Bronchial epithelial cell (primary cell): ENCODE data around the gene AKR1B15. TPM values are rescaled to one million over a fixed set of nuclear protein-coding genes. Genes with fewer than 3 reads are reported as not detected.

Experiments
- DNase-seq: peaks from one replicate; pipeline ENCODE4 v3.0.0-alpha.2; 2010; ENCODE audit warnings: low read depth
- FAIRE-seq: peaks from 2 replicates; lab custom pipeline; 2011; peaks lifted over from hg19 to GRCh38; lab: Jason Lieb, UNC
- H3K27me3 ChIP-seq: 2 replicates; pipeline ENCODE4 v1.5.1; 2011; ENCODE audit warnings: low read length; ENCODE audit not compliant: control insufficient read depth, insufficient read depth
- H3K36me3 ChIP-seq: 2 replicates; pipeline ENCODE4 v1.5.1; 2011; ENCODE audit warnings: low read length; ENCODE audit not compliant: control insufficient read depth, insufficient read depth
- H3K4me3 ChIP-seq: 2 replicates; pipeline ENCODE4 v1.5.1; 2011; ENCODE audit warnings: mild to moderate bottlenecking, low read depth, low read length, control low read depth
- CTCF ChIP-seq: IDR thresholded peaks from 2 replicates; pipeline ENCODE4 v1.5.1; 2011; ENCODE audit warnings: mild to moderate bottlenecking, moderate library complexity, low read length, control low read depth, inconsistent platforms; ENCODE audit not compliant: insufficient read depth, severe bottlenecking
- total RNA-seq: library from RNA; depleted of rRNA; stranded (reverse); fragments of >200 nt; gene quantifications from 2 replicates; pipeline ENCODE4 v1.2.1, GENCODE V29; 2014

Gene AKR1B15
- total RNA-seq, 1 donor from 2014 or later: under 0.01 TPM

GRCh38 chr7:134574322-134574721 is 25.4 kb downstream of the AKR1B15 start:
- FAIRE-seq: no peak

DNA sequence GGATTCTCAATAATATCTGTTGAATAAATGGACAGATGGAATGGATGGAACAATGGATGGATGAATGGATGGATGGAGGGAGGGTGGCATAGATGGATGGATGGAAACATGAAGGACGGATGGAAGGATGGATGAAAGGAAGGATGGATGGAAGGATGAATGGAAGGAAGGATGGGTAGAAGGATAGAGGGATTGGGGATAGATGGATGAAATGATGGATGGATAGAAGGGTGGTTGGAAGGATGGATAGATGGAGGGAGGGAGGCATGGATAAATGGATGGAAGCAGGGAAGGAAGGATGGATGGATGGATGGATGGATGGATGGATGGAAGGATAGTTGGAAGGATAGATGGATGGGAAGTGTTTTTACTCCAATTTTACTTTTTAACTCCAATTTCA is 35.4 kb downstream of the AKR1B15 start:
- TF ChIP-seq CTCF: no peak
- FAIRE-seq: no peak
- Histone ChIP-seq H3K36me3 (no peaks in the 10 kb centered on the region), H3K27me3 (no peaks in the 10 kb centered on the region), H3K4me3 (no peak overlapping the region)
- no peak for DNase-seq

More at GRCh38 chr7:134574322-134574721, 25.4 kb downstream of the AKR1B15 start:
- DNase-seq: no peak
- H3K4me3 ChIP-seq: no peak overlapping the region
- no peaks in the 10 kb centered on the region for H3K36me3 ChIP-seq
- TF ChIP-seq CTCF: no peak
- no peaks in the 10 kb centered on the region for H3K27me3 ChIP-seq

- H3K4me3 ChIP-seq: no peak overlapping the region
- TF ChIP-seq CTCF: no peak
- DNase-seq: no peak
- no peaks in the 10 kb centered on the region for H3K27me3 ChIP-seq
- no peaks in the 10 kb centered on the region for H3K36me3 ChIP-seq
- FAIRE-seq: no peak
Observed at GRCh38 chr7:134585897-134586296, 37.0 kb downstream of the AKR1B15 start.

DNA sequence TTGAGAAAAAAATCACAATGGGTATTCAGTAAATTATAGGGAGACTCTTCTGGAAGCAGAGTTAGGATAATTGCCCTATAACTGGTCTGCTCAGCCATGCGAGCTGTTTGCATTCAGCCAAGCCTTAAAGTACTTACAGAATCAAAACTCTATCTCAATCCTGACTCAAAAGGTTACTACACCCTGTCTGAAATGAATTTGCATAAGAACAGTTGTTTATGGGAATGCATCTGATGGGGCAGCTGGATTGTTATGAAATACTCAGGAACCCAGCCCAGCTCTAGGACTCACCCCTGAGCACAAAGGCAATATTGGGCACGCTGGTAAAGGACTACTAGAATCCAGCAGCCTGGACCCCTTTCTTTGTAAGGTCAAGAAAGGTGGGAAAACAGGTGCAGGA is 38.8 kb downstream of the AKR1B15 start:
- Histone ChIP-seq H3K36me3 (no peaks in the 10 kb centered on the region), H3K27me3 (no peaks in the 10 kb centered on the region), H3K4me3 (no peak overlapping the region)
- DNase-seq: peak; percentile 44
- TF ChIP-seq CTCF: no peak
- no peak for FAIRE-seq

GRCh38 chr7:134589491-134589941 is 40.6 kb downstream of the AKR1B15 start:
- H3K36me3 ChIP-seq: no peaks in the 10 kb centered on the region
- H3K27me3 ChIP-seq: no peaks in the 10 kb centered on the region
- FAIRE-seq: no peak
- DNase-seq: peak; percentile 76
- no peak for TF ChIP-seq CTCF
- no peak overlapping the region for H3K4me3 ChIP-seq
